GM19372 (cell line): ENCODE results near the gene MMP11.
A peak's percentile ranks its signal among the peaks of the same experiment; 100 is the strongest.

ENCODE experiments used
- ATAC-seq: cut with Tn5 transposase; IDR thresholded peaks from one replicate; pipeline ENCODE4 v1.9.1; 2021; ENCODE audit warnings: mild to moderate bottlenecking, low read depth, moderate library complexity; ENCODE audit not compliant: unreplicated experiment

MMP11 gene

DNA sequence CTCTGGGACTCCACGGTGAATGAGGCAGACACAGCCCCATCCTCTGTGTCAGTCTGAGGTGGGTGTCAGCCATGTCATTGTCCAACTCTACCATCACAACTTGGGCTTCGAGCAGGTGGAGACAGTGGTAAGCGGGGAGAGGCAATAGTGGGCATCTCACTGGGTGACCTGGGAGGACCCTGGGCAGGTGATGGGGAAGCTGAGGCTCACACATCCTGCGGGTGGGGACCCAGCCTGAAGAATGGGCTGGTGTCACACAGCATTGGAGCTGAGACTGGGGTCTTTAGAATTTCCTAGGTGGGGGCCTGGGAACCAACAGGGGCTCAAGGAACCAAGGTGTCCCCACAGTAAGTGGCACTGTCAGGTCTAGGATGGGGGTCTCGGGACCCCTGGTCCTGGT, 7.1 kb downstream of the MMP11 start:
- no peak for ATAC-seq

DNA sequence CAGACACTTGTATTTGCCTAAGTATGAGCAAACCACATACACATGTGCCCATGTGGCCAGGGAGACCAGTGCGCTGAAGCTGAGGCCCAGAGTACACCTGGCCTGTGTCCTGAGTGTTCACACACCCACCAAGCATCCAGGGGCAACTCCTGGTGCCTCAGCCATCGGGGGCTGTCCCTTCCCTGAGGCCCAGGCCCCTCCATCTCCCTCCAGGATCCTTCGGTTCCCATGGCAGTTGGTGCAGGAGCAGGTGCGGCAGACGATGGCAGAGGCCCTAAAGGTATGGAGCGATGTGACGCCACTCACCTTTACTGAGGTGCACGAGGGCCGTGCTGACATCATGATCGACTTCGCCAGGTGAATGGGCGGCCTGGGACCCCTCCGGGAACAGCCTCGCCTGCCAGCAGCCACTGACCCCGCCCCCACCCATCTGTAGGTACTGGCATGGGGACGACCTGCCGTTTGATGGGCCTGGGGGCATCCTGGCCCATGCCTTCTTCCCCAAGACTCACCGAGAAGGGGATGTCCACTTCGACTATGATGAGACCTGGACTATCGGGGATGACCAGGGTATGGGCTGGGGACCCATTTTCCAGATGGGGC, 7.6 kb downstream of the MMP11 start:
- no peak for ATAC-seq

DNA sequence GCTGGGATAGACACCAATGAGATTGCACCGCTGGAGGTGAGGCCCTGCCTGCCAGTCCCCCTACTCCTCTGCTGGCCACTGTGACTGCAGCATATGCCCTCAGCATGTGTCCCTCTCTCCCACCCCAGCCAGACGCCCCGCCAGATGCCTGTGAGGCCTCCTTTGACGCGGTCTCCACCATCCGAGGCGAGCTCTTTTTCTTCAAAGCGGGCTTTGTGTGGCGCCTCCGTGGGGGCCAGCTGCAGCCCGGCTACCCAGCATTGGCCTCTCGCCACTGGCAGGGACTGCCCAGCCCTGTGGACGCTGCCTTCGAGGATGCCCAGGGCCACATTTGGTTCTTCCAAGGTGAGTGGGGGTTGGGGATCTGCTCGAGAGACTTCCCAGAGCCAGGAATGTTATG, 8.4 kb downstream of the MMP11 start:
- no peak for ATAC-seq

DNA sequence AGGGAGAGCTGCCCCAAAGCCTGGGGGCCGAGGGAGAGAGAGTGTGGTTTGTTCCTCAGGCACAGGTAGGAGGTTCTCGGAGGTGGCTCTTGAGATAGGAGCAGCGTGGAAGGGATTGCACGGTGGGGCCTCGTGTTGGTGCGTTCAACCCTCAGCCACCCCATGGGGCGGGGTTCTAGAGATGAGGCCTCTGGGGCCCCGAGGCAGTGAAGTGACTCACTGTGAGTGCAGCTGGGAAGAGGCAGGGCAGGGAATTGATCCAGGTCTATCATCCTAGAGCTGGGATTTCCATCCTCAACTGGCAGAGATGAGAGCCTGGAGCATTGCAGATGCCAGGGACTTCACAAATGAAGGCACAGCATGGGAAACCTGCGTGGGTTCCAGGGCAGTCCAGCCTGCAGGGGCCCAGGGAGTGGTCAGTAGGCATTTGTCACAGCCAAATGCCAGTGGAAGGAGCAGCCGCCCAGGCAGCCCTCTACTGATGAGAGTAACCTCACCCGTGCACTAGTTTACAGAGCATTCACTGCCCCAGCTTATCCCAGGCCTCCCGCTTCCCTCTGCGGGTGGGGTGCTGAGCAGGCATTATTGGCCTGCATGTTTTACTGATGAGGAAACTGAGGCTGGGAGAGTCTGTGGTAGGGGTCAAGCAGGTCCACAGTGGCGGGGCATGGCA, 9.0 kb downstream of the MMP11 start:
- ATAC-seq: no peak

DNA sequence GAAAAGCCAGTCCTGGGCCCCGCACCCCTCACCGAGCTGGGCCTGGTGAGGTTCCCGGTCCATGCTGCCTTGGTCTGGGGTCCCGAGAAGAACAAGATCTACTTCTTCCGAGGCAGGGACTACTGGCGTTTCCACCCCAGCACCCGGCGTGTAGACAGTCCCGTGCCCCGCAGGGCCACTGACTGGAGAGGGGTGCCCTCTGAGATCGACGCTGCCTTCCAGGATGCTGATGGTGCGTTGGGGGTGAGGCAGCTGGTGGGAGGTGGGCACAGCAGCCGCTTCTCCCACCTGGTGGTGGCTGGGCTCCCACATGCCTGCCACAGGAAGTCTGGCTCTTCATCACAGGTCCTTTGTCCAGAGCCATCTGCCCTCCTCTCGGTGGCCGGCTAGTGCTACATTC, 9.6 kb downstream of the MMP11 start:
- ATAC-seq: no peak

DNA sequence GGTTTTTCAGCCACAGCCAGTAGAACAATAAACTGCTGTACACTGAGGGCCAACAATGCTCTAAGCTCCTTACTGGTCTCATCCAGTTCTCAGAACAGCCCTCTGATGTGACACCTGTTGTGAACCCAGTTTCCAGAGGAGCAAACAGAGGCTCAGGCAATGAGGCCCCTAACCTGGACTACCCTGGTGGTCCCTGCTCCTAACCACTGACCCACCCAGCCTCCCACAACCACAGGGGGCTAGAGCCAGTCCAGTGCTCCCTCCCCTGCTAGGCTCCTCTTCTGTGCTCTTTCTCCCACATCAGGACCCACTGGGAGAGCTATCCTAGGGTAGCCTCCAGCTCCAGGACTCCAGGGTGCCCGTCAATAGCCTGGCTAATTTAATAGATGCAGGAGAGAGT, 10.1 kb downstream of the MMP11 start:
- ATAC-seq: no peak

DNA sequence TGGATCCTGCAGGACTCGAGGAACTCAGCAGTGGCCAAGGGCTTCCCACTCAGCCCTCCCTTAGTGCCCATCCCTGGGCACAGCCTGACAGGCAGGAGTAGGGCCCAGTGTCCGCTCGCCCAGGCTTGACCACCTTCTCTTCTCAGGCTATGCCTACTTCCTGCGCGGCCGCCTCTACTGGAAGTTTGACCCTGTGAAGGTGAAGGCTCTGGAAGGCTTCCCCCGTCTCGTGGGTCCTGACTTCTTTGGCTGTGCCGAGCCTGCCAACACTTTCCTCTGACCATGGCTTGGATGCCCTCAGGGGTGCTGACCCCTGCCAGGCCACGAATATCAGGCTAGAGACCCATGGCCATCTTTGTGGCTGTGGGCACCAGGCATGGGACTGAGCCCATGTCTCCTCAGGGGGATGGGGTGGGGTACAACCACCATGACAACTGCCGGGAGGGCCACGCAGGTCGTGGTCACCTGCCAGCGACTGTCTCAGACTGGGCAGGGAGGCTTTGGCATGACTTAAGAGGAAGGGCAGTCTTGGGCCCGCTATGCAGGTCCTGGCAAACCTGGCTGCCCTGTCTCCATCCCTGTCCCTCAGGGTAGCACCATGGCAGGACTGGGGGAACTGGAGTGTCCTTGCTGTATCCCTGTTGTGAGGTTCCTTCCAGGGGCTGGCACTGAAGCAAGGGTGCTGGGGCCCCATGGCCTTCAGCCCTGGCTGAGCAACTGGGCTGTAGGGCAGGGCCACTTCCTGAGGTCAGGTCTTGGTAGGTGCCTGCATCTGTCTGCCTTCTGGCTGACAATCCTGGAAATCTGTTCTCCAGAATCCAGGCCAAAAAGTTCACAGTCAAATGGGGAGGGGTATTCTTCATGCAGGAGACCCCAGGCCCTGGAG, 10.9 kb downstream of the MMP11 start:
- ATAC-seq: no peak

DNA sequence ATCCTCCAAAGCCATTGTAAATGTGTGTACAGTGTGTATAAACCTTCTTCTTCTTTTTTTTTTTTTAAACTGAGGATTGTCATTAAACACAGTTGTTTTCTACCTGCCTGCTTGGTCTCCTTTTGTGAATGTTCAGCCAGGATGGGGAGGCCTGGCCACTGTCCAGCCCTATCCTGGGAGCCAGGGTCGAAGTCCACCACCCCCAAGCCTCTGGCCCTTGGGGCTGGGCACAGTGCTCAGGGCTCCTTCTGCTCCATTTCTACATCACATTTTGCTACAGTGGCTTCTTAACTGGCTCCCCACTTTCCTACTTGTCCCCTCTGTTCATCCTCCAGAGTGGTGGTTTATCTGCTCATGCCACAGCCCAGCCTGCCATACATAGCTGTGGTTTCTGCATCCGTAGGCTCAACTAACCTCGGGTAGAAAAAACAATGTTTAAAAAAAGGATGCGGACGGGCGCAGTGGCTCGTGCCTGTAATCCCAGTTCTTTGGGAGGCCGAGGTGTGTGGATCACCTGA, 11.6 kb downstream of the MMP11 start:
- ATAC-seq: no peak

DNA sequence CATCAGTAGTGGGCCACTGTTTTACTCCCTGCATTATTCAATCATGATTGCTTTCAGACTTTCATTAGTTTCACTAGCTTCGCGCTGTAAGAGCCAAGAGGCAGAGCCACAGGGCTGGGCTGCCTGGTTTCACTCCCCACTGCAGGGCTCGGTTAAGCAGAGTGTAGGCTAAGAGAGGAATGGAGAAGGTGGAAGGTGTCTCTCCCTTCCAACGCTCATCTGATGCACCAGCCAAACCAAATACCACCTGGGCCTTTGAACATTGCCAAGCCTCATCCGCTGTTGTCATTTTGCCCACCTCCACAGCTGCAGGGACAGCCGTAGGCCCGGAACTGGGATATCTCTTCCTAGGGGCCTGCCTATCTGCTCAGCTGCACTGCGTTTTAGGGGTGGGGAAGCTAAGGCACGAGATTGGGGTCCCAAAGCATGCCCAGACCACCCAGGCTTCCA, 13.6 kb downstream of the MMP11 start:
- ATAC-seq: no peak

DNA sequence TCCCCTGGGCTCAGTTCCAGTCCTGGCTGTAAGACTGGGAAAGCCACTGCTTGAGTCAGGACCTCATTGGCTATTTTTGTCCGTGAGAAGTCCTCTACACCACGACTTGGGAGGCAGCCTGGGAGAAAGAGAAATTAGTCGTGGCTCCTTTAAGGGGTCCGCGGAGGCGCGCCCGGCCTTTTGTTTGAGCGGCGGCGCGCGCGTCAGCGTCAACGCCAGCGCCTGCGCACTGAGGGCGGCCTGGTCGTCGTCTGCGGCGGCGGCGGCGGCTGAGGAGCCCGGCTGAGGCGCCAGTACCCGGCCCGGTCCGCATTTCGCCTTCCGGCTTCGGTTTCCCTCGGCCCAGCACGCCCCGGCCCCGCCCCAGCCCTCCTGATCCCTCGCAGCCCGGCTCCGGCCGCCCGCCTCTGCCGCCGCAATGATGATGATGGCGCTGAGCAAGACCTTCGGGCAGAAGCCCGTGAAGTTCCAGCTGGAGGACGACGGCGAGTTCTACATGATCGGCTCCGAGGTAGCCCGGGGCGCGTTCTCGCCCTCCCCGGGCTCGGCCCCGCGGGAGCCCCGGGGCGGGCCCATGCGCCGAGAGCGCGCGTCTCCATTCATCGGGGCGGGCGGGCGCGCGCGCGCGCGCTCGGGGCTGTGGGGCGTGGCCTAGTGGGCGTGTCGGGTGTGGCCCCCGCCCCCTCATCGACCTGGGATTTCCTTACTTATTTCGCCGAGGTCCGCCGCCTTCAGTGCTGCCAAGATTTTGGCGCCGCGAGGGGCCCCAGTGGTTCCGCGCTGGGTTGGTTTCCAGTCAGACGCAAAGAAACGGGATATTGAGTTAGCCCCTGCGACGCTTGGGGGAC, 14.3 kb downstream of the MMP11 start, which contains the start of gene SMARCB1:
TSS of gene SMARCB1 (plus strand) at position 215 of the 848 bp plus-strand sequence. CDS start at position 419, 204 bp downstream.
- ATAC-seq: peak; percentile 63

DNA sequence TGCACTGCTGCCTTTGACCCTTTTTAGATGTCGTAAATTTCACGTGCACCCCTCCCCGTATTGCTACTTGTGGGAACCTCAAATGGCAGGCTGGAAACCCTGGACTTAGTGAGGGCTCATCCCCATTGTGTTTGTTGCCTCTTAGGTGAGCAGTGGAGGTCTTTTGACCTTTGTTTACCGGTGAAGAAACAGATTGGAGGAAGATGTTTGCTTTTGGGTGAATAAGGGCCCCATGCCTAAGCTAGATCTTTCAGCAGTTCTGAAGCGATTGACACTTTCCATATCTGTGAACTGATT, 14.9 kb downstream of the MMP11 start:
- peak; percentile 14 for ATAC-seq

DNA sequence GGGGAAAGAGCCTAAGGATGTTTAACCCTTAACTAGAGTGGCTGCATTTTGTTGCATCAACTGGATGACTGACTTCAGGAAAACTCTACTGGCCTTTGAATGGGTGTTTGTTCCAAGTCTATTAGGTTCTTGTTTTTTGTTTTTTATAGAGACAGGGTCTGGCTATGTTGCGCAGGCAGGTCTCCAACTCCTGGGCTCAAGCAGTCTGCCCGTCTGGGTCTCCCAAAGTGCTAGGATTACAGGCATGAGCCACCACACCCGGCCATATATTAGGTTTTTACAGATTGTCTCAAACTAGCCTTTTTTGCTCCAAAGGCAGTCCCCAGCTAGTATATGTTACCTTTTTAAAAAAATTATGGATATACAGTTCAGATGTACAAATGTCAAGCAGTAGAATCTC, 15.3 kb downstream of the MMP11 start:
- no peak for ATAC-seq

DNA sequence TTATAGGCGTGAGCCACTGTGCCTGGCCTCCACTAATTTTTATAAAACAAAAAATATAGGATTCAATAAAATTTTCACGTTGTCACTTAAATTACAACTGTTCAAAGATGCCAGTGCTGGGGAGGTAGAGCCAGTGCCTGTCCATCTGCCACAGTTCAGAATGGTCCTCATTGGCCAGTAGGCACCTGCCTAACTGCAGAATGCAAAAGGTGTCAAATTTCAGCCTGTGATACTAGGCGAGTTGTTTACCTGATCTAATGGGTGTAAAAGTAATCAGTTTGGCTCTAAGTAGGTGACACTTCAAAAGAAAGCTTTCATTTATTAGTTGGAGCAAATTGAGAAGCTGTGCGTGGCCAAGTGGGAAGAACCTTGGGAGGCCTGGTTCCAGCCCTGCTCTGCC, 16.5 kb downstream of the MMP11 start:
- ATAC-seq: no peak

DNA sequence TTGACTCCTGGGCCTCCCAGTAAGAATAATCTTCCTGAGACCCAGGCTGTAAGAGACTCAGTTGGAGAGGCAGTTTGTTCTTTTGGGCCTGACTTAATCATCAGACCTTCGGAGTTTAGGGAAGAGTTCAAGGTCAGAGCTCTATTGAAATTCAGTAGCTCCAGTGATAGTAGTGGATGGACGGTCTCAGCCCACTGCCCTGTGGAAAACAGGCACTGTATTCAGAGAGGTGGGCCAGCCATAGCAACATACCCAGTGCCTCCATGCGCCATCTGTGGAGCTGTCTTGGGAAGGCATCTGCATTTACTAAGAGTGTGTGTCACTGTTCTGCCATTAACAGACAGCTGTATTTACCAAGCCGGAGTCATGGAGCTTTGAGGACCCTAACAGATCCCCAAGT, 17.0 kb downstream of the MMP11 start:
- ATAC-seq: no peak

DNA sequence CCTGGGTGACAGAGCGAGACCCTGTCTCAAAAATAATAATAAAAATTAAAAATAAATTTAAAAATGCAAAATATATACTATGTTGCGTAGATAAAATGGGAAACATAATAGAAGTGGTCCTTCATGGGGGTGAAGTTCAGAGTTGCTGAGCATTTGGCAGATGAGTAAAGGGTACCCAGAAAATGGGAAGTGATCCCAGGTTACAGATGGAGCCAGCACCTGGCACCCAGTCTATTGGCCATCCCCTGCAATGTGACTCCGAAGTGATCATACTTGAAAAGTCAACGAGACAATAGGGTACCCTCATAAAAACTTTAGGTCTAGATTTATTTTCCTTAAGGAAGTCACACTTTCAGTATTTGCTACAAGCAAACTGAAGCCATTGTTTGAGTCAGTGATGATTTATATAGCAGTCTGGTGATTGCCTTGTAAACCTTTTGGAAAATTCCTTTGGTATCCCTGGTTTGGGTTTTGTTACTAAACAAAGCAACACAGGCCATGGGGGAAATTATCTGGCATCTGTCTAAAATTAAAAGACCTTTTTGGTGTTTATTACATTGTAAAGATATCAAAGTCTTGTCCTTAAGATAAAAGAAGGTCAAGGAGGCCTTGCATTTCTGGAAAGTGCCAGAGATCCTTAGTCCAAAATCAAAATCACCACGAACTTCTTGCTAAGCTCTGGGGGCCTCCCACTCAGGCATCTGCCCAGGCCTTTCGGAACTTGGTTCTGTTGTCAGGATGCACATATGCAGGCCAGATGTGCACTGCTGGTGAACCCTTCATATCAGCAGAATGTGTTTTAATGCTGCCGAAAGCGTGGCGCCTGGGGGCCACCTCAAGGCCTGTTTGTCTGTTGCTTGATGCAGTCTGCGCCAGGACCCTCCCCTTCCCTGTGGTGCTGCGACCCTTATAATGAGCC, 18.4 kb downstream of the MMP11 start:
- no peak for ATAC-seq

DNA sequence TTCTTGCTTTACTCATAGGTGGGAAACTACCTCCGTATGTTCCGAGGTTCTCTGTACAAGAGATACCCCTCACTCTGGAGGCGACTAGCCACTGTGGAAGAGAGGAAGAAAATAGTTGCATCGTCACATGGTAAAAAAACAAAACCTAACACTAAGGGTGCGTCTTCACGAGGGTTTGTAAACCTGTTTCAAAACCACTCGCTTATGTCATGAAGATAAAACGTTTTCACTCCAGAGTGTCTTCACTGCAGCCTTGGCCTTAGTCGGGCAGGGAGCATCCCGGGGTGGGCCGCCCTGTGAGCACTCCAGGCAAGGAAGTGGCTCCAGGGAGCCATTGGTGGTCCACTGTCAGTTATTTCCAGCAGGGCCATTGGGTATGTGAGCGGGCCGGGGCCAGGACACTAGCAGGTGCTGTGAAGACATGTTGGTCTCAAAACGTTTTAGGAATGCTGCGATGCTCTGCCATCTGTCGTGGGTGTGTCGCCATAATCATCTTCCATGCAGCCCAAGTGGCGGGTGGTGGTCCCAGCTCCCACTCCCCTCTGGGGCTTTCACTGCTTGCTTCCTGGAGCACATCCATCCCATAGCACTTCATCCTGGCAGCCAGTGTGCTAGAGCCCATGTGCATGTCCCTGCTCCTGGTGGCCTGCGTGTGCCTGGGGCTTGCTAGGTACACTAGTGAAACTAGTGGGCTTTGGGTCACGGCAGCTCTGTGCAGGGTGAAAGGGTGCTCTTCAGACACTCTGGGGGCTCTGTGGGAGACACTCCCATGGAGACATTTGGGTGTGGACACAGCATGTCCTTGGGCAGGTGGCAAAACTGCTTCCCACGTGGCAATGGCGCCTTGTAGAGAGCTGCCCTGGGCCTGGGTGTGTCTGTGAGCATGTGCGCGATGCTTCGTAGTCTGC, 19.3 kb downstream of the MMP11 start:
- no peak for ATAC-seq

DNA sequence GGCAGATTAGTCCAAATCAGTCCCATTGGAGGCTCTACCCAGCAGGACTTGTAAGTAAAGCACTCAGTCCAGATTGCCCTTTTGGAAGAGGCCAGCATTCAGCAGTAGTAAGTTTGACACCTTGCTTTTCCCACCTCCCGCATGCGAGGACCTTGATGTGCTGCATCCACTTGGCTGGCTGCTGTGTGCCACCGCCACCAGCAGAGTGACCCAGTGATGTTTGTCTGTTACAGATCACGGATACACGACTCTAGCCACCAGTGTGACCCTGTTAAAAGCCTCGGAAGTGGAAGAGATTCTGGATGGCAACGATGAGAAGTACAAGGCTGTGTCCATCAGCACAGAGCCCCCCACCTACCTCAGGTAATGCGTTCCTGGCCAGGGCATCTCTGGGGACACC, 20.7 kb downstream of the MMP11 start:
- no peak for ATAC-seq

DNA sequence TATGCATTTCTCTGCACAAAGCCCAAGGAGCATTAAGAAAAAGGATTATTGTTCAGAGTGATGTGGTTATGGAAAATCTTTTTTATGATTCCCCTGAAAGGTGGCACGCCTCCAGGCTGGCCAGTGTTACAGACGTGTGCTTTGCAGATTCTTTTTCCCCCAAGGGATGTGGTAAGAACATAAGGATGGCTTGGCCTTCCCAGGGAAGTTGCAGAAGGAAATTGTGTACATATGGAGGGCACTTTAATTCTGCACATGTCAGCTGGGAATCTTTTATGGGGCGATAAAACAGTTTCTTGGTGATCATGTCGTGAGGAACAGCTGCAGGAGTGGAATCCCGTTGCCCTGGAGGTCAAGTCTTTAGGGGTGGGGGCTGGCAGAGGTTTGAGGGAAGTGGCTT, 23.8 kb downstream of the MMP11 start:
- no peak for ATAC-seq
